OCI-LY7 (cell line): ENCODE measurements around the gene CMIP. TPM values are rescaled to one million over a fixed set of nuclear protein-coding genes. Genes with fewer than 3 reads are reported as not detected.

Experiments
- BruUV-seq: library from RNA; stranded (reverse); fragments of 400-500 nt; replicated peaks from 2 replicates; lab custom pipeline; 2021; lab: Mats Ljungman, UMichigan
- CTCF ChIA-PET: fragments of 300-600 bp; sonication (Branson Sonifier 250); formaldehyde crosslinking; loops from one replicate; lab custom pipeline; 2022; ENCODE audit warnings: antibody characterized with exemption; ENCODE audit not compliant: unreplicated experiment; lab: Charles Lee
- POLR2A ChIA-PET: fragments of 300-600 bp; sonication (Branson Sonifier 250); formaldehyde crosslinking; loops from one replicate; lab custom pipeline; 2022; ENCODE audit warnings: antibody characterized with exemption; lab: Charles Lee
- DNase-seq: peaks from one replicate; pipeline ENCODE4 v3.0.0-alpha.2; 2015; ENCODE audit warnings: low spot score
- H2AFZ ChIP-seq: fragments of 200-600 bp; sonication (generic), shearing (Covaris generic); 2 replicates; pipeline ENCODE4 v1.6.1; 2014; ENCODE audit warnings: mild to moderate bottlenecking, antibody characterized with exemption, low read length, moderate library complexity
- H3K27ac ChIP-seq: fragments of 200-600 bp; sonication (generic); 2 replicates; pipeline ENCODE4 v1.5.1; 2014; ENCODE audit warnings: mixed run types, low read depth, mild to moderate bottlenecking, moderate library complexity, low read length, inconsistent platforms; ENCODE audit not compliant: poor library complexity, severe bottlenecking
- H3K36me3 ChIP-seq: fragments of 200-600 bp; sonication (generic); 2 replicates; pipeline ENCODE4 v1.6.1; 2014; ENCODE audit warnings: mild to moderate bottlenecking, antibody characterized with exemption, low read length, moderate library complexity, mixed read lengths; ENCODE audit not compliant: insufficient read depth
- H3K4me1 ChIP-seq: fragments of 200-600 bp; sonication (generic); 2 replicates; pipeline ENCODE4 v1.5.1; 2014; ENCODE audit warnings: mild to moderate bottlenecking, low read length; ENCODE audit not compliant: insufficient read depth, poor library complexity, severe bottlenecking
- H3K4me2 ChIP-seq: fragments of 200-600 bp; sonication (generic); 2 replicates; pipeline ENCODE4 v1.6.1; 2014; ENCODE audit warnings: mild to moderate bottlenecking, low read length
- H3K4me3 ChIP-seq: fragments of 200-600 bp; sonication (generic); 2 replicates; pipeline ENCODE4 v1.5.1; 2014; ENCODE audit warnings: mild to moderate bottlenecking, low read depth, low read length; ENCODE audit not compliant: poor library complexity, severe bottlenecking
- H3K79me2 ChIP-seq: fragments of 200-600 bp; sonication (generic); 2 replicates; pipeline ENCODE4 v1.6.1; 2016; ENCODE audit warnings: low read depth, mild to moderate bottlenecking, low read length, moderate library complexity, mixed read lengths; ENCODE audit not compliant: insufficient read depth
- H3K9me2 ChIP-seq: fragments of 200-600 bp; sonication (generic); 2 replicates; pipeline ENCODE4 v1.6.1; 2016; ENCODE audit warnings: mild to moderate bottlenecking, low read length, mixed read lengths; ENCODE audit not compliant: insufficient read depth
- H3K9me3 ChIP-seq: fragments of 200-600 bp; sonication (generic); 2 replicates; pipeline ENCODE4 v1.6.1; 2014; ENCODE audit warnings: mild to moderate bottlenecking, mixed run types, low read length, mixed read lengths
- H4K20me1 ChIP-seq: fragments of 200-600 bp; sonication (generic); 2 replicates; pipeline ENCODE4 v1.6.1; 2014; ENCODE audit warnings: mild to moderate bottlenecking, antibody characterized with exemption, low read length, moderate library complexity, mixed read lengths; ENCODE audit not compliant: insufficient read depth
- CTCF ChIP-seq: fragments of 200-600 bp; sonication (generic); conservative IDR thresholded peaks from 2 replicates; pipeline ENCODE4 v1.5.1; 2014; ENCODE audit warnings: mild to moderate bottlenecking, antibody characterized with exemption, low read length, moderate library complexity, mixed read lengths
- EZH2phosphoT487 ChIP-seq: fragments of 200-600 bp; sonication (generic); IDR thresholded peaks from 2 replicates; pipeline ENCODE4 v1.6.1; 2018; ENCODE audit warnings: low read depth, borderline replicate concordance, mild to moderate bottlenecking, mixed run types, antibody characterized with exemption, low read length, moderate library complexity, mixed read lengths
- intact Hi-C: fragments of 100-400 bp; cut with micrococcal nuclease; formaldehyde crosslinking; loops from one replicate; pipeline ENCODE4 v1.10.0; 2022; ENCODE audit not compliant: unreplicated experiment
- total RNA-seq, 2 experiments: library from RNA; depleted of rRNA in 1 of 2; stranded (reverse); fragments of >200 nt in 1 of 2; shearing (Covaris generic) in 1 of 2; gene quantifications; 2 replicates each; pipeline ENCODE4 v1.2.3, GENCODE V29; 2014 to 2022

Gene CMIP
- total RNA-seq, 2 experiments from 2014 or later, result 15.4 to 70.3 TPM

- Histone ChIP-seq H4K20me1 (no peaks in the 10 kb centered on the region), H3K79me2 (no peaks in the 10 kb centered on the region)
- BruUV-seq, result no TSS peak
These were observed 171.9 kb downstream of the CMIP start for GRCh38 chr16:81616321-81617020.

GRCh38 chr16:81617021-81617346 lies 172.4 kb downstream of the CMIP start:
- Histone ChIP-seq H3K36me3 (no peaks in the 10 kb centered on the region), H3K9me3 (no peaks in the 10 kb centered on the region), H3K4me2 (peak overlapping the region; percentile 50; the same call in 1 of the 2 replicates), H4K20me1 (no peaks in the 10 kb centered on the region), H3K9me2 (no peaks in the 10 kb centered on the region), H3K27ac (no peak overlapping the region), H3K4me3 (no peak overlapping the region), H3K4me1 (peaks cover 20% of the 10 kb centered on the region), H2AFZ (no peak overlapping the region), H3K79me2 (no peaks in the 10 kb centered on the region)
- no peak for DNase-seq
- ChIA-PET POLR2A (interaction anchor here (1.5 kb wide), 1 partner anchor 138 kb away, joined by 3 read pairs; no protein-coding TSS in a partner anchor), CTCF (no interaction called here)
- no TSS peak for BruUV-seq
- TF ChIP-seq CTCF (no peak), EZH2phosphoT487 (no peak)
- intact Hi-C loops, result no loop called here

More at GRCh38 chr16:81616321-81617020, 171.9 kb downstream of the CMIP start:
- no peak overlapping the region for H3K27ac ChIP-seq
- ChIA-PET CTCF (interaction anchor here (1.0 kb wide), 1 partner anchor 165 kb away, joined by 4 read pairs; no protein-coding TSS in a partner anchor), POLR2A (interaction anchor here (0.6 to 1.5 kb wide), 2 partner anchors 90 to 138 kb away, joined by 3 to 5 read pairs; no protein-coding TSS in a partner anchor)
- H3K4me2 ChIP-seq, result peak overlapping the region; percentile 50
- no peak overlapping the region for H3K4me3 ChIP-seq
- TF ChIP-seq CTCF (no peak), EZH2phosphoT487 (no peak)
- peak; percentile 74 for DNase-seq
- no peaks in the 10 kb centered on the region for H3K9me2 ChIP-seq
- intact Hi-C loops, result no loop called here
- peaks cover 20% of the 10 kb centered on the region for H3K4me1 ChIP-seq
- no peaks in the 10 kb centered on the region for H3K9me3 ChIP-seq
- no peak overlapping the region for H2AFZ ChIP-seq
- no peaks in the 10 kb centered on the region for H3K36me3 ChIP-seq

GRCh38 chr16:81618187-81618586 lies 173.6 kb downstream of the CMIP start:
- Histone ChIP-seq H3K4me1 (peaks cover 20% of the 10 kb centered on the region), H2AFZ (no peak overlapping the region), H3K27ac (no peak overlapping the region), H3K9me3 (no peaks in the 10 kb centered on the region), H3K79me2 (no peaks in the 10 kb centered on the region), H3K9me2 (no peaks in the 10 kb centered on the region), H3K4me3 (no peak overlapping the region), H4K20me1 (no peaks in the 10 kb centered on the region), H3K4me2 (no peak overlapping the region), H3K36me3 (no peaks in the 10 kb centered on the region)
- intact Hi-C loops, result no loop called here
- BruUV-seq, result no TSS peak
- no peak for DNase-seq
- ChIA-PET CTCF (no interaction called here), POLR2A (no interaction called here)
- no peak for TF ChIP-seq EZH2phosphoT487
- no peak for TF ChIP-seq CTCF
